AG04449 (cell line): Measurements from ENCODE around the gene ADAMTSL3.

ENCODE experiments used
- CTCF ChIA-PET: fragments of 350-600 bp; formaldehyde crosslinking; extraction: SDS; loops from one replicate; lab custom pipeline; 2021; ENCODE audit warnings: antibody characterized with exemption; lab: Yijun Ruan, JAX
- POLR2A ChIA-PET: fragments of 400-600, 350-600 bp; formaldehyde crosslinking; extraction: SDS; loops from one replicate; lab custom pipeline; 2020; ENCODE audit warnings: antibody characterized with exemption, inconsistent platforms; lab: Yijun Ruan, JAX
- DNase-seq: peaks from one replicate; pipeline ENCODE4 v3.0.0-alpha.2; 2010; ENCODE audit warnings: low read depth, low spot score
- H3K4me3 ChIP-seq: 2 replicates; pipeline ENCODE4 v1.5.1; 2011; ENCODE audit warnings: low read depth, mild to moderate bottlenecking, control low read depth, low read length
- TF ChIP-seq, protein P1 (sequence below): IDR thresholded peaks from one replicate; pipeline ENCODE4 v1.5.1; 2011; ENCODE audit warnings: mild to moderate bottlenecking, moderate library complexity, low read length, control low read depth, inconsistent platforms; ENCODE audit not compliant: insufficient read depth; ENCODE audit errors: missing control alignments

ADAMTSL3 gene

DNA sequence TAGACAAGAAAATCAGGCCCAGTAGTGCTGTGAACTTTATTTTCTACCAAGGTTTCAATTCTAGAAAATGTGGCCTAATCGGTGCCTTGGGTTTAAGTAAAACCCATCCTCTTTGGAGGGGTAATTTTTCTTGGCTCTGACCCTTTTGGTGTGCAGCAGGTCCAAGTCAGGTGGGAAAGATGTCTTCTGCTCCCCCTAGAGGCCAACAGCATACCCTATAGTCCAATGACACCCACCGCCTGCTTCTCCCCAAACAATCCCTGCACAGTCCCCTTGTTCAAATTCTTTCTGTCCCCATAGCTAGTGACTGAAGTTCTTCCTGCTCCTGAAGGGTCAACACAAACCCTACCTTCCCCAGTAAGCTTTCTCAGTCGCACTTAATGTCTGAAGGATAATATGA, 319.9 kb downstream of the ADAMTSL3 start:
- POLR2A ChIA-PET: no interaction called here
- DNase-seq: no peak
- H3K4me3 ChIP-seq: no peak overlapping the region
- TF ChIP-seq, protein P1, sequence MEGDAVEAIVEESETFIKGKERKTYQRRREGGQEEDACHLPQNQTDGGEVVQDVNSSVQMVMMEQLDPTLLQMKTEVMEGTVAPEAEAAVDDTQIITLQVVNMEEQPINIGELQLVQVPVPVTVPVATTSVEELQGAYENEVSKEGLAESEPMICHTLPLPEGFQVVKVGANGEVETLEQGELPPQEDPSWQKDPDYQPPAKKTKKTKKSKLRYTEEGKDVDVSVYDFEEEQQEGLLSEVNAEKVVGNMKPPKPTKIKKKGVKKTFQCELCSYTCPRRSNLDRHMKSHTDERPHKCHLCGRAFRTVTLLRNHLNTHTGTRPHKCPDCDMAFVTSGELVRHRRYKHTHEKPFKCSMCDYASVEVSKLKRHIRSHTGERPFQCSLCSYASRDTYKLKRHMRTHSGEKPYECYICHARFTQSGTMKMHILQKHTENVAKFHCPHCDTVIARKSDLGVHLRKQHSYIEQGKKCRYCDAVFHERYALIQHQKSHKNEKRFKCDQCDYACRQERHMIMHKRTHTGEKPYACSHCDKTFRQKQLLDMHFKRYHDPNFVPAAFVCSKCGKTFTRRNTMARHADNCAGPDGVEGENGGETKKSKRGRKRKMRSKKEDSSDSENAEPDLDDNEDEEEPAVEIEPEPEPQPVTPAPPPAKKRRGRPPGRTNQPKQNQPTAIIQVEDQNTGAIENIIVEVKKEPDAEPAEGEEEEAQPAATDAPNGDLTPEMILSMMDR: no peak
- CTCF ChIA-PET: no interaction called here

DNA sequence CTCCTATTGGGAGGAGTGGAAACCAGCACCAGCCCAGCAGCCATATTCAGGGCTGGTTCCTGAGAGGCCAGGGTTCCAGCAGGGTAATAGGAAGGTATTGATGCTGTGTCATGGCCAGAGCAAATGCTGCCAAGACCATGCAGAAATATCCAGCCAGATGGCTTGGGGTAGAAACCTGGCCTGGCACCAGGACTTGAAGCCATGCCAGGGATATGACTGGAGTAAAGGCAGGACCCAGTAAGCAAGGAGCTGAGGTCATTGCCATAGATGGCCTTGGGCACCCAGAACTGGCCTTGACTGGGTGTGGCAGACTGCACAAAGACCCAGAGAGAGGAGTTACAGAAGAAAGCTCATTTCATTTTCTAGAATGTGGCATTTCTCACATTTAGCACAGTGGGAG, 324.1 kb downstream of the ADAMTSL3 start:
- ChIA-PET POLR2A (no interaction called here), CTCF (no interaction called here)
- H3K4me3 ChIP-seq: no peak overlapping the region
- TF ChIP-seq, protein P1: no peak
- DNase-seq: no peak

DNA sequence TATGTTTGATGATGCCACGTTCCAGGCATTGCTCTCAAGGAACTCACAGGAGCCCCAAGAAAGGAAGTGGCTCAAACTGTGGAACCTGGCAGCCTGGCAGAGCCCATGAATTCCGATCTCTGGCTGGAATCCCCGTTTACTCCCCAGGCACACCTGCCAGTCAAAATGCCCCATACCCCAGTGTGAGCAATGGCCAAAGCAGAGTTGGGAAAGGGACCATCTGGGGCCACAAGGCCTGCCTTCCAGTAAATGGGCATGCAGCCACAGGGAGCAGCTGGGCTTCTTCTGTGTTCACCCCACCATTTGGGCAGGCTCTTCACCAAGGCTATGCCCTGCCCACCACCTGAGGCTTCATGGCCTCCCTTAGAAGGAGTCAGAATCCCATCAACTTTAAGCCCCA, 324.7 kb downstream of the ADAMTSL3 start:
- DNase-seq: no peak
- POLR2A ChIA-PET: no interaction called here
- CTCF ChIA-PET: no interaction called here
- TF ChIP-seq, protein P1: no peak
- H3K4me3 ChIP-seq: no peak overlapping the region

GRCh38 chr15:83980637-83981036, 326.7 kb downstream of the ADAMTSL3 start:
- DNase-seq: no peak
- no peak overlapping the region for H3K4me3 ChIP-seq
- ChIA-PET POLR2A (no interaction called here), CTCF (no interaction called here)
- TF ChIP-seq, protein P1: no peak

DNA sequence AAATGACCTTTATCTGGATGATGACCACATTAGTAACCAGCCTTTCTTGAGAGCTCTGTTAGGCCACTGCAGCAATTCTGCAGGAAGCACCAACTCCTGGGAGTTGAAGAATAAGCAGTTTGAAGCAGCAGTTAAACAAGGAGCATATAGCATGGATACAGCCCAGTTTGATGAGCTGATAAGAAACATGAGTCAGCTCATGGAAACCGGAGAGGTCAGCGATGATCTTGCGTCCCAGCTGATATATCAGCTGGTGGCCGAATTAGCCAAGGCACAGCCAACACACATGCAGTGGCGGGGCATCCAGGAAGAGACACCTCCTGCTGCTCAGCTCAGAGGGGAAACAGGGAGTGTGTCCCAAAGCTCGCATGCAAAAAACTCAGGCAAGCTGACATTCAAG, 328.8 kb downstream of the ADAMTSL3 start:
- no peak for DNase-seq
- ChIA-PET CTCF (no interaction called here), POLR2A (no interaction called here)
- TF ChIP-seq, protein P1: no peak
- no peak overlapping the region for H3K4me3 ChIP-seq

DNA sequence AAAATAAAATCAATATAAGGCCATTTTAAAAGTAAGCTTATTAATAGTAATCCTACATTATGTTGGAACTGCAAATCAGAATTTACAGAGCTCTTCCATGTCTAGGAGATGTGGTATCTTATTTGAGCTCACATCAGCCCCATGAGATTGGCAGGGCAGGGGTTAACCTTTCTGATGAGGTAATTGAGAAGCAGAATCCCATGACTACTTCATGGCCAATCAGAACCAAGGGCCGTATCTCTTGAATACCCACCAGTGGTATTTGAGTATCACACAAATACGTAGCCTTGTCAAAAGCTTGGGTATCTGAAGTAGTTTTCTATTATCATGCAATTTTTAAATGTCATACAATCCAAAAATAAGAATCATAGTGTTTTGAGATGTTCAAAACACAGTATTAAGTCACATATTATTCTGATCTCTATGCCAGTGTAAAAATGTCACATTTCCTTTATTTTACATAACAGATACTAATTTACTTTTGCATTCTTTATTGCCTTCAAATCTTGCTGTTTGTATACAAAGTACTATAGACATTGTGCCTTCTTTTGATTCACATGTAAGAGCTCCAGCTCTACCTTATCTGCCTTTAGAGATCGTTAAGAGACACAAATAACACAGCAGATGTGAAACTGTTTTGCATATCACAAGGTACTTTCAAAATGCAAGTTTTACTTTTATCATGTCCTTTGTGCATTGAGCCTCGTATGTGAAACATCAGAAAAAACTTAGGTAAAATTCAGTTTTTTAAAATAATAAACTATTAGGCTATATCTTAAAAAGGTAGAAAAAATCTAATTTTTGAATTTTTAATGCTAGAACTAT, 329.9 kb downstream of the ADAMTSL3 start:
- TF ChIP-seq, protein P1: no peak
- POLR2A ChIA-PET: no interaction called here
- no peak overlapping the region for H3K4me3 ChIP-seq
- no peak for DNase-seq
- CTCF ChIA-PET: no interaction called here
